RCC 7860 (cell line): ENCODE measurements around the gene PKHD1.
A peak's percentile ranks its signal among the peaks of the same experiment; 100 is the strongest.

Experiments
- DNase-seq: peaks from one replicate; pipeline ENCODE4 v3.0.0-alpha.2; 2015; ENCODE audit warnings: low spot score
- FAIRE-seq: peaks from 2 replicates; lab custom pipeline; 2012; peaks lifted over from hg19 to GRCh38; lab: Jason Lieb, UNC

Gene PKHD1

GRCh38 chr6:52108128-52108527 lies 20.7 kb upstream of the PKHD1 start:
- FAIRE-seq = no peak

GRCh38 chr6:52106994-52107393 lies 19.6 kb upstream of the PKHD1 start:
- no peak for FAIRE-seq
- DNase-seq = no peak

More at GRCh38 chr6:52108128-52108527, 20.7 kb upstream of the PKHD1 start:
- DNase-seq = no peak

GRCh38 chr6:52104979-52105378 lies 17.6 kb upstream of the PKHD1 start:
- FAIRE-seq (no peak), DNase-seq (no peak)

GRCh38 chr6:52103623-52104022 lies 16.2 kb upstream of the PKHD1 start:
- no peak for FAIRE-seq

GRCh38 chr6:52102405-52102804 lies 15.0 kb upstream of the PKHD1 start:
- no peak for DNase-seq
- FAIRE-seq = no peak

More at GRCh38 chr6:52103623-52104022, 16.2 kb upstream of the PKHD1 start:
- DNase-seq = no peak

GRCh38 chr6:52098721-52099120 lies 11.3 kb upstream of the PKHD1 start:
- no peak for FAIRE-seq
- DNase-seq = no peak

GRCh38 chr6:52089758-52090348 lies 2.4 kb upstream of the PKHD1 start:
- DNase-seq = peak; percentile 44
- peak; percentile 76 for FAIRE-seq

- no peak for DNase-seq
- FAIRE-seq = no peak
Measured at GRCh38 chr6:52086741-52087140, 672 bp downstream of the PKHD1 start.

GRCh38 chr6:52081237-52081636 lies 6.2 kb downstream of the PKHD1 start:
- DNase-seq (no peak), FAIRE-seq (no peak)

GRCh38 chr6:52077961-52078625 lies 9.3 kb downstream of the PKHD1 start:
- no peak for FAIRE-seq
- no peak for DNase-seq

GRCh38 chr6:52077180-52077884 lies 10.1 kb downstream of the PKHD1 start:
- FAIRE-seq = no peak
- no peak for DNase-seq

GRCh38 chr6:52076791-52077179 lies 10.6 kb downstream of the PKHD1 start:
- no peak for FAIRE-seq
- DNase-seq = no peak

- DNase-seq (no peak), FAIRE-seq (no peak)
Measured at GRCh38 chr6:52074716-52075115, 12.7 kb downstream of the PKHD1 start.

- peak; percentile 3 for DNase-seq
- FAIRE-seq = no peak
Measured at GRCh38 chr6:52074155-52074554, 13.3 kb downstream of the PKHD1 start.

GRCh38 chr6:52065621-52066020 lies 21.8 kb downstream of the PKHD1 start:
- DNase-seq (peak; percentile 56), FAIRE-seq (peak; percentile 44)

GRCh38 chr6:52063584-52064344 lies 23.6 kb downstream of the PKHD1 start:
- FAIRE-seq = peak; percentile 87
- peak; percentile 56 for DNase-seq

GRCh38 chr6:52061481-52061880 lies 25.9 kb downstream of the PKHD1 start:
- FAIRE-seq (no peak), DNase-seq (no peak)

- DNase-seq (peak; percentile 83), FAIRE-seq (peak; percentile 96)
Measured at GRCh38 chr6:52059821-52060220, 27.6 kb downstream of the PKHD1 start.

GRCh38 chr6:52055451-52055850 lies 32.0 kb downstream of the PKHD1 start:
- FAIRE-seq (no peak), DNase-seq (no peak)

GRCh38 chr6:52053038-52053695 lies 34.2 kb downstream of the PKHD1 start:
- no peak for DNase-seq
- FAIRE-seq = peak; percentile 42

- FAIRE-seq = no peak
- no peak for DNase-seq
Measured at GRCh38 chr6:52050051-52050405, 37.4 kb downstream of the PKHD1 start.
